Keratinocyte (primary cell): ENCODE results near the gene CC2D2A. TPM values are rescaled to one million over a fixed set of nuclear protein-coding genes. Genes with fewer than 3 reads are reported as not detected.

Source experiments
- DNase-seq: peaks from one replicate; pipeline ENCODE4 v3.0.0-alpha.2; 2011; ENCODE audit warnings: low read depth, missing footprints, low spot score
- FAIRE-seq: peaks from 2 replicates; lab custom pipeline; 2011; peaks lifted over from hg19 to GRCh38; lab: Jason Lieb, UNC
- H2AFZ ChIP-seq: 2 replicates; pipeline ENCODE4 v1.6.0; 2012; ENCODE audit warnings: low read length, control low read depth, inconsistent platforms; ENCODE audit not compliant: control insufficient read depth
- H3K27ac ChIP-seq: 2 replicates; pipeline ENCODE4 v1.5.1; 2011; ENCODE audit warnings: low read length; ENCODE audit not compliant: control insufficient read depth, insufficient read depth
- H3K27me3 ChIP-seq: 3 replicates; pipeline ENCODE4 v1.6.0; 2011; ENCODE audit warnings: low read length; ENCODE audit not compliant: control insufficient read depth, insufficient read depth; ENCODE audit errors: extremely low read depth
- H3K36me3 ChIP-seq, 2 experiments: 2 replicates in 1 of 2; 3 replicates in 1 of 2; pipeline ENCODE4 v1.5.1; 2011; ENCODE audit warnings: low read length in 2 of 2, mild to moderate bottlenecking in 1 of 2; ENCODE audit not compliant: control insufficient read depth in 2 of 2, insufficient read depth in 2 of 2; ENCODE audit errors: extremely low read depth in 1 of 2
- H3K4me1 ChIP-seq: 3 replicates; pipeline ENCODE4 v1.5.1; 2011; ENCODE audit warnings: low read length; ENCODE audit not compliant: control insufficient read depth, insufficient read depth; ENCODE audit errors: extremely low read depth
- H3K4me2 ChIP-seq: 3 replicates; pipeline ENCODE4 v1.6.0; 2011; ENCODE audit warnings: low read depth, low read length; ENCODE audit not compliant: control insufficient read depth, insufficient read depth; ENCODE audit errors: extremely low read depth
- H3K4me3 ChIP-seq, 3 experiments: fragments of 200-600 bp in 1 of 3; sonication (generic) in 1 of 3; 2 replicates in 2 of 3; 3 replicates in 1 of 3; pipeline ENCODE4 v1.5.1; 2011 to 2016; ENCODE audit warnings: low read length in 3 of 3, mild to moderate bottlenecking in 3 of 3, control low read depth in 2 of 3, inconsistent platforms in 1 of 3, low read depth in 1 of 3, mixed read lengths in 1 of 3, mixed run types in 1 of 3, moderate library complexity in 1 of 3; ENCODE audit not compliant: control insufficient read depth in 2 of 3, insufficient read depth in 2 of 3; ENCODE audit errors: extremely low read depth in 1 of 3
- H3K79me2 ChIP-seq: 2 replicates; pipeline ENCODE4 v1.6.0; 2012; ENCODE audit warnings: low read length; ENCODE audit not compliant: control insufficient read depth, insufficient read depth
- H3K9ac ChIP-seq: 3 replicates; pipeline ENCODE4 v1.6.0; 2011; ENCODE audit warnings: low read length; ENCODE audit not compliant: control insufficient read depth, insufficient read depth; ENCODE audit errors: extremely low read depth
- H3K9me1 ChIP-seq: 3 replicates; pipeline ENCODE4 v1.6.0; 2011; ENCODE audit warnings: low read length; ENCODE audit not compliant: control insufficient read depth, insufficient read depth; ENCODE audit errors: extremely low read depth
- H3K9me3 ChIP-seq: 2 replicates; pipeline ENCODE4 v1.5.1; 2012; ENCODE audit warnings: low read depth, low read length; ENCODE audit not compliant: control insufficient read depth
- H4K20me1 ChIP-seq: 3 replicates; pipeline ENCODE4 v1.6.0; 2011; ENCODE audit warnings: low read length; ENCODE audit not compliant: control insufficient read depth, insufficient read depth; ENCODE audit errors: extremely low read depth
- EZH2 ChIP-seq: IDR thresholded peaks from one replicate; pipeline ENCODE4 v1.6.1; 2012; ENCODE audit warnings: inconsistent platforms, mild to moderate bottlenecking, low read length, moderate library complexity
- dilution Hi-C: fragments of 300-500 bp; cut with MboI; formaldehyde crosslinking; loops from one replicate; pipeline ENCODE4 v1.7.0; 2020; ENCODE audit warnings: low sequenced_read_pairs; ENCODE audit not compliant: extremely low pct_ligation_motif_present
- polyA plus RNA-seq, 5 experiments: library from polyadenylated mRNA; depleted of rRNA in 3 of 5; stranded (reverse) in 3 of 5; stranded (forward) in 1 of 5; unstranded in 1 of 5; fragments of >200 nt; gene quantifications; 1 replicate in 1 of 5; 2 replicates in 3 of 5; 3 replicates in 1 of 5; pipeline versions ENCODE4 v1.2.1 to v1.2.3, GENCODE V29; 2011 to 2012; ENCODE audit warnings: missing spikeins in 2 of 5, low read depth in 1 of 5, low replicate concordance in 1 of 5
- TF ChIP-seq, protein P1 (sequence below), 3 experiments: IDR thresholded peaks in 1 of 3; conservative IDR thresholded peaks in 1 of 3; optimal IDR thresholded peaks in 1 of 3; 2 replicates in 2 of 3; 3 replicates in 1 of 3; pipeline versions ENCODE3 to v1.5.1; 2011; ENCODE audit warnings: low read length in 3 of 3, mild to moderate bottlenecking in 3 of 3, moderate library complexity in 2 of 3, control low read depth in 1 of 3, inconsistent platforms in 1 of 3; ENCODE audit not compliant: insufficient read depth in 2 of 3; ENCODE audit errors: extremely low read depth in 1 of 3

Gene CC2D2A
- polyA plus RNA-seq, 1 donor (not counting 4 experiments of a cell fraction or from before 2014, with no cell fraction given), result 11.8 TPM

DNA sequence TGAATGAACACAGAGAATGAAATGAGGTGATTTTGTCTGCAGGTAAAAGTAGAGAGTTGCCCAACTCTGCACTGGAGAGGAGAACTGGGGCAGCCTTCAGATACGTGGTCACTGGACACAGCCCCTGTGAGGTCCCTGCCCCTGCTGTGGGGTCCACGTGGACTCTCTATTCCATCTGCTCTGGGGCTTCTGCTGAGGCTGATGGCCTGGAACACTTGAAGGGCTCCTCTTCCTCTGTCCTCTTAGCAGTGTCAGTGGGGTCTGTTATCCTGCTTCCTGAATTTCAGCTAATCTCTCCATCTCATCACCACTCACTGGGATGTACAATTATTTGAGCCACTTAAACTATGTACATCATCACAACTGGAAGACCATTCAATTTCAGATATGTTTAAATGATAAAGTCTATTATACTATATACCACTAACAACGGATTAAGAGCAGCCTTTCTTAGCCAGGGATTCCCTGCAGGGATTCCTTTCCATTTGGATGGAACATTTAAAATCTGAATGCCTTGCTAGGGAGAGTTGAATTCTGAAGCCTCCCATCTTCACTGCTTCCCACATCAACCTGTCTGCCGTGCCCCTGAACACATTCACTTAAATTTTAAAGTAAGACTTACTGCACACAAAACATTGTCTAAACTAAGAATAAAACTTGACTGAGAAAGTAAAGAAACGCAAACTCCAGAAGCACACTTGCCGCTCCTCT, 74.0 kb downstream of the CC2D2A start:
- Histone ChIP-seq H3K27ac (no peak overlapping the region), H3K4me2 (no peak overlapping the region), H3K27me3 (no peaks in the 10 kb centered on the region), H3K9me3 (no peaks in the 10 kb centered on the region), H4K20me1 (no peaks in the 10 kb centered on the region), H3K79me2 (no peaks in the 10 kb centered on the region), H2AFZ (no peak overlapping the region), H3K4me3 (no peak overlapping the region), H3K4me1 (no peaks in the 10 kb centered on the region), H3K36me3 (peaks cover 3 to 5% of the 10 kb centered on the region in 2 experiments), H3K9me1 (no peaks in the 10 kb centered on the region), H3K9ac (no peak overlapping the region)
- TF ChIP-seq EZH2, result no peak
- TF ChIP-seq, protein P1, sequence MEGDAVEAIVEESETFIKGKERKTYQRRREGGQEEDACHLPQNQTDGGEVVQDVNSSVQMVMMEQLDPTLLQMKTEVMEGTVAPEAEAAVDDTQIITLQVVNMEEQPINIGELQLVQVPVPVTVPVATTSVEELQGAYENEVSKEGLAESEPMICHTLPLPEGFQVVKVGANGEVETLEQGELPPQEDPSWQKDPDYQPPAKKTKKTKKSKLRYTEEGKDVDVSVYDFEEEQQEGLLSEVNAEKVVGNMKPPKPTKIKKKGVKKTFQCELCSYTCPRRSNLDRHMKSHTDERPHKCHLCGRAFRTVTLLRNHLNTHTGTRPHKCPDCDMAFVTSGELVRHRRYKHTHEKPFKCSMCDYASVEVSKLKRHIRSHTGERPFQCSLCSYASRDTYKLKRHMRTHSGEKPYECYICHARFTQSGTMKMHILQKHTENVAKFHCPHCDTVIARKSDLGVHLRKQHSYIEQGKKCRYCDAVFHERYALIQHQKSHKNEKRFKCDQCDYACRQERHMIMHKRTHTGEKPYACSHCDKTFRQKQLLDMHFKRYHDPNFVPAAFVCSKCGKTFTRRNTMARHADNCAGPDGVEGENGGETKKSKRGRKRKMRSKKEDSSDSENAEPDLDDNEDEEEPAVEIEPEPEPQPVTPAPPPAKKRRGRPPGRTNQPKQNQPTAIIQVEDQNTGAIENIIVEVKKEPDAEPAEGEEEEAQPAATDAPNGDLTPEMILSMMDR (optimal IDR thresholded peaks at IDR 0.05 in 1 of 3, IDR thresholded peaks at IDR 0.05 in 1 of 3, conservative IDR thresholded peaks at IDR 0.05 in 1 of 3; ENCODE audit: extremely low read depth in 1 of 3, insufficient read depth in 2 of 3, low read length in 3 of 3), result no peak
- dilution Hi-C loops, result no loop called here
- DNase-seq (no peak), FAIRE-seq (no peak)

DNA sequence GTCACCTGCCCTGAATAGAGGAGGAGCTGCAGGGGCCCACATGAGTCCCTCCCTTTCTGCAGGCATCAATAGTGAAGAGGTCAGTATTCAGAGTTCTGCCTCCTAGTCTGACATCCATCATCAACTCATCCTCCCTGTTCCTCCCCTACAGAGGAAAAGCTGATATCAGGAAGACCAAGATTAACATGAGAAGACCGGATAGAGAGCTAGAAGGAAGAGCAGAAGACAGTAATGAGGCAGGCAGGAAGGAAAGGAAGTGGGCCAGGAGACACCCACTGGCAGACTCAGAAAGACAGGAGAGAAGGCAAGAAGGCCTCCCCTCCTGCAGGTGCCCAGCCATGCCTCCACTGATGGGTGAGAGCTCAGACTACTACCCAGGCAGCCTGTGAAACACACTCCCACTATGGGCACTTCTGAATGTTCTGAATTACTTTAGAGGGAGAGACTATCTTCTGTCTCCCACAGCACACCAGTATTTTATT, 74.6 kb downstream of the CC2D2A start:
- H3K27me3 ChIP-seq, result no peaks in the 10 kb centered on the region
- H3K4me1 ChIP-seq, result no peaks in the 10 kb centered on the region
- no peak for DNase-seq
- H3K4me2 ChIP-seq, result no peak overlapping the region
- no peak overlapping the region for H2AFZ ChIP-seq
- H3K9ac ChIP-seq, result no peak overlapping the region
- no peak for TF ChIP-seq EZH2
- TF ChIP-seq, protein P1 (optimal IDR thresholded peaks at IDR 0.05 in 1 of 3, IDR thresholded peaks at IDR 0.05 in 1 of 3, conservative IDR thresholded peaks at IDR 0.05 in 1 of 3; ENCODE audit: extremely low read depth in 1 of 3, insufficient read depth in 2 of 3, low read length in 3 of 3), result no peak
- H3K27ac ChIP-seq, result no peak overlapping the region
- no peaks in the 10 kb centered on the region for H3K9me3 ChIP-seq
- no peak overlapping the region for H3K4me3 ChIP-seq
- dilution Hi-C loops, result no loop called here
- no peaks in the 10 kb centered on the region for H3K79me2 ChIP-seq
- no peak for FAIRE-seq
- H4K20me1 ChIP-seq, result no peaks in the 10 kb centered on the region
- peaks cover 3 to 5% of the 10 kb centered on the region in 2 experiments for H3K36me3 ChIP-seq
- H3K9me1 ChIP-seq, result no peaks in the 10 kb centered on the region
